Upper lobe of left lung (tissue), 6 donors: ENCODE data around the gene UBAP2. TPM values are rescaled to one million over a fixed set of nuclear protein-coding genes. Genes with fewer than 3 reads are reported as not detected.

ENCODE experiments used
- ATAC-seq, 2 donors: fragments of 200-7000 bp; cut with Tn5 transposase; one replicate each; pipeline ENCODE4 v1.9.1; 2022; ENCODE audit warnings: mild to moderate bottlenecking in 2 of 2, moderate library complexity in 2 of 2; ENCODE audit not compliant: low FRiP score in 2 of 2
- DNase-seq, 2 donors: peaks; one replicate each; pipeline ENCODE4 v3.0.0-alpha.2; 2019 to 2020
- H3K27ac ChIP-seq, 4 donors: fragments of 200-600 bp; sonication (generic); one replicate each; pipeline ENCODE4 v1.5.1; 2016 to 2019
- H3K27me3 ChIP-seq, 4 donors: fragments of 200-600 bp; sonication (generic); one replicate each; pipeline ENCODE4 v1.5.1; 2017 to 2019
- H3K36me3 ChIP-seq, 4 donors: fragments of 200-600 bp; sonication (generic); one replicate each; pipeline ENCODE4 v1.5.1; 2016 to 2019
- H3K4me1 ChIP-seq, 4 donors: fragments of 200-600 bp; sonication (generic); one replicate each; pipeline ENCODE4 v1.5.1; 2018 to 2019
- H3K4me3 ChIP-seq, 4 donors: fragments of 200-600 bp; sonication (generic); one replicate each; pipeline ENCODE4 v1.5.1; 2017 to 2019; ENCODE audit warnings: mild to moderate bottlenecking in 2 of 4, moderate library complexity in 1 of 4
- H3K9me3 ChIP-seq, 4 donors: fragments of 200-600 bp; sonication (generic); one replicate each; pipeline ENCODE4 v1.5.1; 2018 to 2019
- CTCF ChIP-seq, 6 experiments: fragments of 450-650 bp in 4 of 6; fragments of 200-600 bp in 2 of 6; sonication (generic) in 2 of 6; IDR thresholded peaks; one replicate each; pipeline ENCODE4 v1.5.1; 2016 to 2019; ENCODE audit warnings: antibody characterized with exemption in 6 of 6
- EP300 ChIP-seq, 4 donors: sonication (generic); formaldehyde crosslinking; IDR thresholded peaks; one replicate each; pipeline ENCODE4 v1.5.1; 2017; ENCODE audit warnings: antibody characterized with exemption in 4 of 4, control low read depth in 2 of 4
- POLR2A ChIP-seq, 4 donors: fragments of 450-650 bp; IDR thresholded peaks; one replicate each; pipeline ENCODE4 v1.5.1; 2016 to 2017; ENCODE audit warnings: antibody characterized with exemption in 4 of 4, mild to moderate bottlenecking in 2 of 4
- POLR2AphosphoS5 ChIP-seq, 2 donors: sonication (generic); formaldehyde crosslinking; IDR thresholded peaks; one replicate each; pipeline ENCODE4 v1.5.1; 2017; ENCODE audit warnings: antibody characterized with exemption in 2 of 2
- WGBS, 2 donors: methylation state at CpG; one replicate each; pipeline ENCODE4 v1.1.5; 2017 to 2018; 5-methylcytosine and 5-hydroxymethylcytosine counted together
- total RNA-seq, 6 donors: library from RNA; depleted of rRNA in 4 of 6; stranded (reverse); fragments of >200 nt in 4 of 6; gene quantifications; one replicate each; pipeline versions ENCODE4 v1.1.0 to v1.2.1, GENCODE V29; 2016 to 2021
- donor health status: DM: no; HTN: no; CAD: no; lungs with moderate emphysema.
- donor health status: DM: no; HTN: yes; CAD: no; lungs with severe emphysema.

UBAP2 gene
- total RNA-seq, 6 donors from 2014 or later, result 22.3 to 48.2 (median 35.3) TPM

DNA sequence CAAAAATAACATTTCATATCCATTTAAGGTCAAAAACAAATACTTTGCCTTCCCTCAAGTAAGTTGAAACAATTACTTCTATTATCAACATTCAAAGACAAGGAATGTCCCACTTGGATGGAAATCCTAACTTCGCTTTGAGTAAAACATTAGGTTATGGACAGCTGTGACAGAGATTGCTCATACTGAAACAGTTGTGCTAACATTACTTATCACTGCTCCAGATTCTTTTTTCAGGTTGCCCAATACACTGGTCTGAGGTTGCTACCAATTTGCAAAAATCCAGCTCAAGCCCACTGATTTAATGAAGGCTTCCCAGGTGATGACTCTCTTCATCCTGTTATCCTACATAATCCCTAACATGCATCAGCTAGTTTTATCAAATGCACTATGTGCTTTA is 98.3 kb downstream of the UBAP2 start:
- Histone ChIP-seq H3K27ac (no peak overlapping the region), H3K4me3 (no peak overlapping the region), H3K27me3 (no peaks in the 10 kb centered on the region), H3K9me3 (no peaks in the 10 kb centered on the region), H3K4me1 (peaks cover 0 to 3% (median 0%) of the 10 kb centered on the region in 4 donors), H3K36me3 (peaks cover 4 to 58% (median 12%) of the 10 kb centered on the region in 4 donors)
- WGBS, 2 donors, result 88 to 92% methylated on average over 1 of the region's 1 CpG
- TF ChIP-seq CTCF (IDR thresholded peaks at IDR 0.05), result no peak
- TF ChIP-seq EP300 (IDR thresholded peaks at IDR 0.05), result no peak
- TF ChIP-seq POLR2A (IDR thresholded peaks at IDR 0.05), result no peak
- TF ChIP-seq POLR2AphosphoS5 (IDR thresholded peaks at IDR 0.05), result no peak
- no peak for ATAC-seq
- no peak for DNase-seq

DNA sequence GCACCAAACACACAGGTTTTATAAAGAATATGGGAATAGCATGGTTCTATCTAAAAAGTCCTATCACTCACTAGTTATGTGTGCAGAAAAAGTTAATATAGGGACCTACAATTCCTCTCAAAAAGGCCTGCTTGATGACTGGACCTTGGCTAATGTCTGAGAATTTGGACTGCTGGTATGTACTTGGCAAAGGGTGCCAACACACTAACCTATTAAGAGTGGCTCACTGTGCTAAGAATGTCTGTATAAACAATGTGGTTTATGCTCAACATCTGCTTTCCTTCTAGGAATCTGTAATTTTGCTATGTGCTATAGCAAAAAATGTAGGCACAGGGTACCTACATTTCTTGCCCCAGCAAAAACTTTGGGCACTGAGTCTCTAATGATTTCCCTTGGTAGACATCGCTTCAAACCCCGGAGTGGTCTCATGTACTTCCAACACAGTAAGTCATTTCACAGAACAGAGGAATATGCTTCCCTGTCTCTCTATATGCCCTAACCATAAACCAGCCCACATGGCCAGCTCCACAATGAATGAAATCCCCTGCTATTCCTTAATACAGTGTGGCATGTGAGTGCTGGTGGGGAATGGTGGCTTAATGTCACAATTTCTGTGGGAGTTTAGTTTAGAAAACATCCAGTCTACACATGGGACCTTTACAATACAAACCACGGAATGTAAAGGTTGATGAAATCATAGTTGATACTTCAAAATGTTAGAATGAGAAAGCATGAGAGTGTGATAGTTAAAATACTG is 101.7 kb downstream of the UBAP2 start:
- peaks cover 0 to 3% (median 0%) of the 10 kb centered on the region in 4 donors for H3K4me1 ChIP-seq
- no peak overlapping the region for H3K4me3 ChIP-seq
- no peaks in the 10 kb centered on the region for H3K9me3 ChIP-seq
- H3K27ac ChIP-seq, result no peak overlapping the region
- DNase-seq (no peak), ATAC-seq (peak in 1 of 2 donors; percentile 37)
- TF ChIP-seq POLR2A (IDR thresholded peaks at IDR 0.05) (no peak), CTCF (IDR thresholded peaks at IDR 0.05) (no peak), POLR2AphosphoS5 (IDR thresholded peaks at IDR 0.05) (no peak), EP300 (IDR thresholded peaks at IDR 0.05) (no peak)
- 90% methylated on average over 3 of the region's 3 CpGs for WGBS, 2 donors
- H3K27me3 ChIP-seq, result no peaks in the 10 kb centered on the region
- peaks cover 4 to 60% (median 17%) of the 10 kb centered on the region in 4 donors for H3K36me3 ChIP-seq

GRCh38 chr9:33943389-33943788 is 105.3 kb downstream of the UBAP2 start:
- Histone ChIP-seq H3K4me3 (no peak overlapping the region), H3K36me3 (peaks cover 4 to 73% (median 21%) of the 10 kb centered on the region in 4 donors), H3K9me3 (no peaks in the 10 kb centered on the region), H3K27me3 (no peaks in the 10 kb centered on the region), H3K27ac (no peak overlapping the region), H3K4me1 (peaks cover 0 to 3% (median 0%) of the 10 kb centered on the region in 4 donors)
- TF ChIP-seq EP300 (IDR thresholded peaks at IDR 0.05) (no peak), CTCF (IDR thresholded peaks at IDR 0.05) (no peak), POLR2A (IDR thresholded peaks at IDR 0.05) (no peak), POLR2AphosphoS5 (IDR thresholded peaks at IDR 0.05) (no peak)
- ATAC-seq (no peak), DNase-seq (no peak)
- 69 to 76% methylated on average over 2 of the region's 2 CpGs for WGBS, 2 donors

DNA sequence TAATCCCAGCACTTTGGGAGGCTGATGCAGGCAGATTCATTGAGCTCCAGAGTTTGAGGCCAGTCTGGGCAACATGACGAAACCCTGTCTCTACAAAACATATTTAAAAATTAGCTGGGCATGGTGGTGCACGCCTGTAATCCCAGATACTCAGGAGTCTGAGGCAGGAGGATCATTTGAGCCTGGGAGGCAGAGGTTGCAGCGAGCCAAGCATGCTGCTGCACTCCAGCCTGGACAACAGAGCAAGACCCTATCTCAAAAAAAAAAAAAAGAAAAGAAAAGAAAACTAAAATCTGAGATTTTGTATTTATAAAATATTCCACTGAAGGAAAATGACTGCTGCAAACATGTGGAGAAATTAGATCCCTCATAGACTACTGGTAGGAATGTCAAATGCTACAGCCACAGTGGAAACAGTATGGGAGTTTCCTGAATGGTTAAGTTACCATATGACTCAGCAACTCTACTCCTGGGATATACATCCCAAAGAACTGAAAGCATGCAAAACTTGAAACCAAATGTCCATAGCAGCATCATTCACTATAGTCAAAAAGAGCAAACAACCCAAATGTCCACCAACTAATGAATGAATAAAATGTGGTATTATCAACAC is 106.1 kb downstream of the UBAP2 start:
- Histone ChIP-seq H3K4me1 (peaks cover 0 to 3% (median 0%) of the 10 kb centered on the region in 4 donors), H3K4me3 (no peak overlapping the region), H3K27ac (no peak overlapping the region), H3K27me3 (no peaks in the 10 kb centered on the region), H3K36me3 (peaks cover 0 to 71% (median 21%) of the 10 kb centered on the region in 4 donors), H3K9me3 (no peaks in the 10 kb centered on the region)
- 96 to 97% methylated on average over 3 of the region's 3 CpGs for WGBS, 2 donors
- no peak for TF ChIP-seq CTCF (IDR thresholded peaks at IDR 0.05)
- TF ChIP-seq EP300 (IDR thresholded peaks at IDR 0.05), result no peak
- TF ChIP-seq POLR2AphosphoS5 (IDR thresholded peaks at IDR 0.05), result no peak
- TF ChIP-seq POLR2A (IDR thresholded peaks at IDR 0.05), result no peak
- no peak for DNase-seq
- no peak for ATAC-seq
